Measurements from ENCODE around the gene PHRF1.

Gene PHRF1

GRCh38 chr11:656426-656825 lies 80.2 kb downstream of the PHRF1 start:
- no peak overlapping the region for H3K4me3 ChIP-seq (ENCODE audit: low read depth, low read length)
- TF ChIP-seq, protein P1, sequence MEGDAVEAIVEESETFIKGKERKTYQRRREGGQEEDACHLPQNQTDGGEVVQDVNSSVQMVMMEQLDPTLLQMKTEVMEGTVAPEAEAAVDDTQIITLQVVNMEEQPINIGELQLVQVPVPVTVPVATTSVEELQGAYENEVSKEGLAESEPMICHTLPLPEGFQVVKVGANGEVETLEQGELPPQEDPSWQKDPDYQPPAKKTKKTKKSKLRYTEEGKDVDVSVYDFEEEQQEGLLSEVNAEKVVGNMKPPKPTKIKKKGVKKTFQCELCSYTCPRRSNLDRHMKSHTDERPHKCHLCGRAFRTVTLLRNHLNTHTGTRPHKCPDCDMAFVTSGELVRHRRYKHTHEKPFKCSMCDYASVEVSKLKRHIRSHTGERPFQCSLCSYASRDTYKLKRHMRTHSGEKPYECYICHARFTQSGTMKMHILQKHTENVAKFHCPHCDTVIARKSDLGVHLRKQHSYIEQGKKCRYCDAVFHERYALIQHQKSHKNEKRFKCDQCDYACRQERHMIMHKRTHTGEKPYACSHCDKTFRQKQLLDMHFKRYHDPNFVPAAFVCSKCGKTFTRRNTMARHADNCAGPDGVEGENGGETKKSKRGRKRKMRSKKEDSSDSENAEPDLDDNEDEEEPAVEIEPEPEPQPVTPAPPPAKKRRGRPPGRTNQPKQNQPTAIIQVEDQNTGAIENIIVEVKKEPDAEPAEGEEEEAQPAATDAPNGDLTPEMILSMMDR (IDR thresholded peaks at IDR 0.05; ENCODE audit: control insufficient read depth, extremely low read depth, insufficient read depth) = no peak
- DNase-seq (ENCODE audit: low read depth) = no peak

DNA sequence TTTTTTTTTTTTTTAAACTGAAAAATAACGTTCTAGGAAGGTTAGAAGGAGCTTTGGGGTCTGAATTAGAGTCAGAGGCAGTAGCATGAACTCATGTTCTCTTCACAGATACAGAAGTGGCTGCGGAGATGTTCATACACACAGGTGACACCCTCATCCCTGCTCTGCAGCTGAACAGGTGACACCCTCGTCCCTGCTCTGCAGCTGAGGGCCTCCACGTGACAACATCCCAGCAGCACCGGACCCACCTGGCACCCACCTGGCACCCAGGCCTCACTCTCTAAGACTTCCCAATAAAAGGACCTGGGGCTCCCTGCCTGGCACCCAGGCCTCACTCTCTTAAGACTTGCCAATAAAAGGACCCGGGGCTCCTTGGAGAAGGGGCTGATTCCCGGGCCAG lies 80.6 kb downstream of the PHRF1 start:
- DNase-seq (ENCODE audit: low read depth) = no peak
- TF ChIP-seq, protein P1 (IDR thresholded peaks at IDR 0.05; ENCODE audit: control insufficient read depth, extremely low read depth, insufficient read depth) = no peak
- no peak overlapping the region for H3K4me3 ChIP-seq (ENCODE audit: low read depth, low read length)

DNA sequence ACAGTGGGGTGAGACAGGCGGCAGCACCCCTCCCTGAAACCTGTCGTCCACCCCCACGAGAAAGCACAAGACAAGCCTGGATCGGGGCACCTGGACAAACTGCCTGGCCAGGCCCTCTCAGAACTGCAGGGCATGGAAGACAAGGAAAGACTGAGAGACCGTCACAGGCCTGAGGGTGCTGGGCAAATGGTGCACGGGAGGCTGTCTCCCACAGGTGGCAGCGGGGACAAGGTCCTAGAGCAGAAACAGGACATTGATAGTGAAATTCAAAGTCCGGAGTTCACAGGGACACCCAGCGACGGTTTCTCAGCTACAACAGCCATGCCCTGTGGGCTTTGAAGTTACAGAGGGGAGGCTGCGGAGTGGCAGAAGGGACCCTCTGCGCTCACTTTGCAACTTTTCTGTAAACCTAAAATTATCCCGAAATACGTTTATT lies 81.4 kb downstream of the PHRF1 start:
- DNase-seq (ENCODE audit: low read depth) = no peak
- no peak overlapping the region for H3K4me3 ChIP-seq (ENCODE audit: low read depth, low read length)
- TF ChIP-seq, protein P1 (IDR thresholded peaks at IDR 0.05; ENCODE audit: control insufficient read depth, extremely low read depth, insufficient read depth) = no peak

DNA sequence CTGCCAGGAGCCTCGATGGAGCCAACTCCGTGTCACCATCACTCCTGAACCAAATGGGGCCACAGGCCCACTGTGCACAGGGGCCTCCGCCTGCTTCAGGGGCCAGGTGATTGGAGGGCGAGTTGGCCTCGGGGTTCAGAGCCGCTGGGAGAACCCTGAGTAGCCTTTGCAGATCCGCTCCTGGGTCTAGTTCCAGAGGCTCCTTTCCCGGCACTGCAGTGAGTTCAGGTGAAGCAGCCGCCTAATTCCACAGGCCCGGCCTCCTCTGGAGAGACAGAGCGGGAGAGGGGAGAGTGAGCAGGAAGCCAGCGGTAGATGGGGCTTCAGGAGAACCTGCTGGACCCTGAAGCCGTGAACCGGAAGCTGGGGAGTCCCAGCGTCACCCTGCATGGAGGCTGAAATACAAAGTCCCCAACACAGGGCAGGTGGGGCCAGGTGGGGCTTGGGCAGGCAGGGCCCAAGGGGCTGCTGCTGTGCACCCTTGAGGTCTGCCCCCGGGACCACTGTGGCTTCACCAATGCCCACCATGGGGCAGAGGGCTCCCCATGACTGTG lies 83.3 kb downstream of the PHRF1 start:
- no peak for DNase-seq (ENCODE audit: low read depth)
- H3K4me3 ChIP-seq (ENCODE audit: low read depth, low read length) = no peak overlapping the region
- TF ChIP-seq, protein P1 (IDR thresholded peaks at IDR 0.05; ENCODE audit: control insufficient read depth, extremely low read depth, insufficient read depth) = no peak

GRCh38 chr11:660281-660680 lies 84.0 kb downstream of the PHRF1 start:
- TF ChIP-seq, protein P1 (IDR thresholded peaks at IDR 0.05; ENCODE audit: control insufficient read depth, extremely low read depth, insufficient read depth) = no peak
- DNase-seq (ENCODE audit: low read depth) = no peak
- no peak overlapping the region for H3K4me3 ChIP-seq (ENCODE audit: low read depth, low read length)

- no peak overlapping the region for H3K4me3 ChIP-seq (ENCODE audit: low read depth, low read length)
- no peak for DNase-seq (ENCODE audit: low read depth)
- TF ChIP-seq, protein P1 (IDR thresholded peaks at IDR 0.05; ENCODE audit: control insufficient read depth, extremely low read depth, insufficient read depth) = no peak
Measured at GRCh38 chr11:660681-661444, 84.6 kb downstream of the PHRF1 start.
